Posterior vena cava (tissue), 2 donors: Measurements from ENCODE around the gene NR6A1. TPM values are rescaled to one million over a fixed set of nuclear protein-coding genes. Genes with fewer than 3 reads are reported as not detected.
A peak's percentile ranks its signal among the peaks of the same experiment; 100 is the strongest.

Experiments
- DNase-seq: peaks from one replicate; pipeline ENCODE4 v3.0.0-alpha.2; 2020; ENCODE audit warnings: low spot score
- intact Hi-C, 2 donors: fragments of 100-400 bp; cut with DNase I; formaldehyde crosslinking; loops; one replicate each; pipeline versions ENCODE4 v1.14.1 to v1.14.2; 2022 to 2023
- total RNA-seq, 2 donors: library from RNA; stranded (reverse); fragmentation: NEBNext Ultra II Directional; extraction: Animal tissue kit (Norgen Biotek cat#: 25700); gene quantifications; one replicate each; pipeline ENCODE4 v1.2.1, GENCODE V29; 2021
- donor health status: DM: yes; HTN: yes; CAD: no.
- donor health status: DM: yes; HTN: yes; CAD: no.

The NR6A1 gene
- total RNA-seq, 2 donors from 2014 or later, result 0.23 to 0.76 TPM

DNA sequence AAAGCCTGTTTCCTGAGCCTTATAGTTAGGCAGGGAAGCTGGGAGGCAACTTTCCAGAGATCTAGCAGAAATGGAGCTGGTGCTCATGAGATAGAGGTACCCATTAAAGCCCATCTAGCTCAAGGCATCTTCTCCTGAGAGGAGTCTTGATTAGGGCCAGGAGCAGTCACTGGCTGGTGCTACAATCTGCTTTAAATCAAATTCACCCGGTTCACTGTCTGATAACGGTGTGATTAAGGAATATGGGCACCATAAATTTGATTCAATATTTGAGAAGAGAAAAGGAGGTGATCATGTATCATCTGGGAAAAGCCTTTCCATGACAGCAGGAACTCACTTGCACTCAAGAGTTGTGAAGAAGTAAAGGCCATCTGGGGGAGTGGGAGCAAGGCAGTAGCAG lies 240.0 kb downstream of the NR6A1 start:
- intact Hi-C loops, result loop anchor here in 1 of 2 donors (10.0 kb wide), 1 partner anchor 406 kb away; no protein-coding TSS in a partner anchor
- no peak for DNase-seq

DNA sequence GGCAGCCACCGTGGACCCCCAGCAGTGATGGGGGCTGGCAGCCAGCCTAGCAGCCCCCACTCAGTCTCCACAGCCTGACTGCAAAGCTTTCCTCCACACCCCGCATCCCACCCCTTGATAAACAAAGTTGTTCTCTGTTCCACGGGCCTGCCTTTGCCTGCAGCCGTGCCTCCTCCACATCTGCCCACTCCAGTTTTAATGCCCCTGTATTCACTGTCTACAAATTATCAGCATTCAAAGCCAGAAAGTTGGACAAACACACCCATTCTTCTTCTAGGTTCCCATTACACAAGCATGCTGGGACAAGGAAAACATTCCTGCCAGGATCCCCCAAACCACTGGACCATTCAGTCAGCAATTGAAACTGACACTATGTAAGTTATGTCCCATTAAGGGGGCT lies 240.9 kb downstream of the NR6A1 start:
- no peak for DNase-seq
- intact Hi-C loops, result loop anchor here in 1 of 2 donors (10.0 kb wide), 1 partner anchor 405 kb away; no protein-coding TSS in a partner anchor

DNA sequence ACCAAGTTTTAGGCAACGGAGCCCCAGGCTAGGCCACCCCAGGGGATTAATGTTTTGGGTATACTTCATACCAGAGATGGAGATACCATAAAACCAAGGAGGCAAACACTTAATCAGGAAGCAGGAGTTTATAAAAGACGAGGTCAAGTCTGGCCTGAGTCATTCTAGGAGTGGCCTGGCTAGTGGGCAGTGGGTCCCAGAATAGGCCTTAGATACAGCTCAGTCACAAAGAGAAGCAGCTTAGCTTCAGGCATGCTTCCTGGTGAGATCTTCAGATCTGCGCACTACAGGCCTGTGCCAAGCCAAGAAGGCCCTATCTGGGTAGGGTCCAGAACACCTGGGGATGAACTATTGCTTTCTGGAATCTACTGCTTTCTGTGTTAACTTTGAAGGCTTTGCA lies 243.3 kb downstream of the NR6A1 start:
- intact Hi-C loops, result loop anchor here in 1 of 2 donors (5.0 kb wide), 2 partner anchors 105 to 200 kb away; no protein-coding TSS in a partner anchor
- DNase-seq, result no peak

DNA sequence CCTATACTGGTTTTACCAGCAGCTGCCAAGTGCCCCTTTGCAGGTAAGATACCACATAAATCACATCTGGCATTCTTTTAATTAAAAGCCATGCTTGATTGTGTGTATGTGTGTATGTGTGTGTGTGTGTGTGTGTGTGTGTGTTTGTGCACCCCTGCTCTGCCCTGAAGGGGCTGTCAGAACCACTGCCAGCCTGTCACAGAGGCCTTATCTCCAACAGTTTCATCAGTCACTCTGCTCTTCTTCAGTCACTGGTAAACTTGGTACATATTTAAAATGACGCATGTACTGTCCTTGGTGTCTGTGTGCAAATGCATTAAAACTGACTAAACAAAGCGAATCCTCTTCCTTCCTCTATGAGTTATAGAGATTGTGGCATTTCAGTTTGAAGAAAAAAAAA lies 244.9 kb downstream of the NR6A1 start:
- intact Hi-C loops, result loop anchor here in 1 of 2 donors (5.0 kb wide), 2 partner anchors 104 to 201 kb away; no protein-coding TSS in a partner anchor
- DNase-seq, result no peak

DNA sequence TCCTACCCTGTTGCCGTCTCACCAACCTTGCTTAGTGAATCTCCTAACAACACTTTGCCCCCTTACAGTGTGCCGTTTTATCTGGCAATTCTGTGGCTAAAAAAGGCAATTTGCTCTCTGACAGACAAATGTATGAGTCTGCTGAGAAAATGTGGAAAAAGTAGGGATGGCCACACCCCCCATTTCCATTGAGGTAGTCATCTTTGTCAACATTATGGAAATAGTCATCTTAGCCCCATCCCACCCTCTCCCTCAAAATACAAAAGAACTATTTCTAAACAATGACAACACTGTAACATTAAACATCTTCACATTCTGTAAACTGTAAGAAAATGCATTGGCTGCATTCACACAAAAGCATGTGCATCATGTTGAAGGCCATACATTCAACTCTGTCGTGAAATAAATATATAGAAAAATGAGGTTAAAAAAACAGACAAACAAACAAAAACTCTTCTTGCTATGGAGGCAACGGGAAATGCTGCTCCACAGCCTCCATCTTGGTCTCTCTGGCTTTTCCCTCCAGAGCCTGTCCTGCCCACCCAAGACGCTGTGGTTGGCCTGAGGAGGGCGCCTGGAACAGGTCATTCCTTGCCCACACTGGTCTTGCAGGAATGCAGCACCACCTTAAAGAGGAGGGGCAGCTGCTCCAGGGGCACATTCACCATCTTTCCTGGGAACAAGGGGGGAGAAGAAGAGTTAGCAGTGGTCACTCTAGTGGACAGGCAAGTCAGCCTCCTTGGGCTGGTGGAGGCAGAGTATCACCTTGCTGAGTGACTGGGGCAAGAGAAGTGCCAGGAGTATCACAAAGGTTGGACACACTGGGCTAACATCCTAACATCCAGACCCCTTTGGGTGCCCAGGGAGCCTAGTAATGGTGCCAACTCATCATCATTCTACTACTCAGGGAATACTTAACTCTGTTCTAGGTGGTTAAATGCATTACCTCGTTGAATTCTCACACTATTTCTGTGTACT lies 248.7 kb downstream of the NR6A1 start:
- intact Hi-C loops, result no loop called here
- peak; percentile 24 for DNase-seq

DNA sequence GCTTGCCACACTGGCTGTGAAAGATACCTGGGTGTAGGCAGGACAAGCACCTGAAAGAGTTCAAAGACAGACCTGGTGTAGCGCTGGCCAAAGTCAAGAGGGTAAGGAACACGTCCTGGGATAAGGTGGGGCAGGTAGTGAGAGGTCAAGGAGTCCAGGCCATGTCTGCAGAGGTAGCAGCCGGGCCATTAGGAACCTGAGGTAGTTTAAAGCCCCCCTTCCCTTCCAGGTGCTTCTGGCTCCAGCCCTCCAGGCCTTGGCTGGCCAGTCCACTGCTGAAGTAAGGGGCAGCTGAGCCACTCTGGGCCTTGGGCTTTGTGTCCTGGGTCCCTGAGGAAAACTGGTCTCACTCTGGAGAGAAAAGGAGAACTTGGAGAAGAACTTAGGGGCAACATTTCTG lies 250.0 kb downstream of the NR6A1 start:
- intact Hi-C loops, result no loop called here
- DNase-seq, result peak; percentile 47

DNA sequence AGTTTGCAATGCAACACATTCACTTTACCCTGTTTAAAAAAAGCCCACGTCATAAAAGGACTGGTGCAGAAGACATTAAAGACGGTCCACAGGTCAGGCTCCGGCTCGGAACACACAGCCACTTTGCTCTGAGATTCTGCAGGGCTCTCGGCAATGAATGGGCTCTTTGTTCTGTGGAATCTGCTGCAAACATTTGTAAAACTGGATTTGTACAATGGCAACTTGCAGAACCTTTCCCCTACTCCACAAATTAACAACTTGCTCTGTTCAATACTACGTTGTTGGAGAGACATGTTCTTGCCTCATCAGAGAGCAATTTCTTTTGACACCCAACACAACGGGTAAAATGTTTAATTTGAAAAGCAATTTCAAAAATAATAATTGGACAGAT lies 250.9 kb downstream of the NR6A1 start:
- DNase-seq, result no peak
- intact Hi-C loops, result no loop called here

DNA sequence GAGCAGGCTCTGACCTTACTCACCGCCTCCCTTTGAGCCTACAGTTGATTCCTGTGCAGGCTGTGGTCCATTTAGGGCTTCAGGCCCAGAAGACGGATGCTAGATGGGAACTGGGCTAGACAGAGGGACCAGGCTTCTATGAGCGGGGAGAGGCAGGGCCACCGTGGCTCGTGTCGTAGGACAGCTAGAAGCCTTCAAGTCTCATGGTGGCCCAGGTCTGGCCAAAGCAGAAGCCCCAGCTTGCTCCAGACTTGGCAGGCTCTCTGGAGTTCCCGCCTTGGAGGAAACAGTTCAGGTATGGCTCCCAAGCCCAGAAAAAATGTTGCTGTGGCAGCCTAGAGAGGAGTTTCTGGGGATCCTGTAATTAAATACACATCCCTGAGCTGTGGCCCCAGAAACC lies 253.0 kb downstream of the NR6A1 start:
- DNase-seq, result peak; percentile 47
- intact Hi-C loops, result no loop called here

DNA sequence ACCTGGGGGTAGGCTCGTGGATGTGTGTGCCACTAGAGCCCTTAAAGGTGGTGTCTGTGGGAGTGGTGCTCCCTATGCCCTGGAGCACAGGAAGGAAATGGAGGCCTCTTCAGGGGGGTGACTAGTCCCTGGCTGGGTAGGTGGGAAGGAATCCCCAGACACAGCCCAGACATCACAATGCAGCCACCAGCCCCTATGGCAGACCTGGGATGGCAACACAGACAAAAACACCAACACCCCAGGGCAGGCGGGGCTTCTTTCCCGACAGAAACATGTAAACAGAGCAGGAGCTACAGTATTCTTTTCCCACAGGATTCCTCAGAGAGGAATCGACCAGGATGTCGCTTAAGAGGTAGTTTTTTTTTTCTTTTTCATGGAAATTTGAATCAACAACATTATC lies 253.5 kb downstream of the NR6A1 start:
- intact Hi-C loops, result no loop called here
- peak; percentile 43 for DNase-seq

DNA sequence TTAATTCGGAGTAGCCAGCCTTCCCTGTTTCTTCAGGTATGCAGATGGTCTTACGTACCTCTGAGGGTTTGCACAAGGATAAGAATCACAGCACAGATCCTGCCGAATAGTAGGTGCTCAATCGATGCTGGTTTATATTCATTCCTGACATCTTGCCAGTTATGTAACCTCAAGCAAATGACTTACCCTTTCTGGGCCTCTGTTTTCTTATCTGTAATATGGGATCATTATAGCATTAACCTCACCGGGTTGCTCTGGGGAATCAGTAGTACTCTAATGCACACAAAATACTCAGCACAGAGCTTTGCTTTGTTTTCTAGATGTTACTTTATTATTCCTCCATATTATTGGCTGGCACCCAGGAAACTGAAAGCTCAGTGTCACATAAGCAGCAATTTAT lies 256.2 kb downstream of the NR6A1 start:
- intact Hi-C loops, result no loop called here
- DNase-seq, result no peak

DNA sequence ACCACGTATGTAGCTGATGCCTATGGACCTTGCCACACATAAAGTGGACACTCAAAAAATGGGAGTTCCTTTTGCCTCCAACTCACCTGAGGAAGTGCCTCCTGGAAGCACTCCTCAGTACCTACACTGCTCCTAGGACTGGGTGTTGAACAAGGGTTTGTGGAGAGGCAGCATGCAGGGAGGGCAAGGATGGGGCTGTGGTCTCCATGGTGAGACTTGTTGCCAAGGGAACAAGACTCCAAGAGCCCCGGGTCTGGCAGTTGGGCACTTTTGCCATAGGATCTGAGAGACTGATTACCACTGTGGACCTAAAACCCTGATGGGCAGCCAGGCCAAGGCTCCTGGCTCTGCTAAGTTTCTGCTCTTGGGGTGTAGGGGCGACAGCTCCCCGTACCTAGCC lies 257.0 kb downstream of the NR6A1 start:
- intact Hi-C loops, result no loop called here
- peak; percentile 49 for DNase-seq

DNA sequence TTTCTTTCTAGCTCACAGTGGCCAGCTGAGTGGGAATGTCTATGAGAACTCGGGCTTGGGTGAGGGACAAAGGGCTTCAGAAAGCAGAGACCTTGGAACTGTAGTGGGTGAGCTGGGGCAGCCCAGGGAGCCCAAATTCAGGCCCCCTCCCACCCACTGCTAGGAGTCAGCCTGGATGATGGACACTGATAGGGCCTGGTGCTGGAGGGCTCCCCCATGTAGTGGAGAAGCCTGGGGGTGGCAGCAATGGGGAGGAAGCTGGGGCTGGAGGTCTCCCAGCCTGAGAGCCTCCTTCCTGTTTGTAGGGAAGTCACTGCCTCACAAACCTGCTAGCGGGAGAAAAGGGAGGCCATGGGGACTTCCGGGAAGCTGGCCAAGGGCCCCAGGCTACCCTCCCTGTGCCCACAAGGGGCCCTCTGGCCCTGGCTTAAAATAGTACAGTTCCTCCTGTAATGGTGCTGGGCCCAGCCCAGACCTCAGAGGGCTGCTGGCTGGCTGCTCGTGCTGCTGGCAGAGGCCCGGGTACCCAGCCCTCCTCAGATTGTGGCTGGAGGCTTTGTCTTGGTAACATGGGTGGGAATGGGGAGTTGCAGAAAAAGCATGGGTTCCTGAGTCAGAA lies 257.6 kb downstream of the NR6A1 start:
- intact Hi-C loops, result no loop called here
- DNase-seq, result peak; percentile 43

DNA sequence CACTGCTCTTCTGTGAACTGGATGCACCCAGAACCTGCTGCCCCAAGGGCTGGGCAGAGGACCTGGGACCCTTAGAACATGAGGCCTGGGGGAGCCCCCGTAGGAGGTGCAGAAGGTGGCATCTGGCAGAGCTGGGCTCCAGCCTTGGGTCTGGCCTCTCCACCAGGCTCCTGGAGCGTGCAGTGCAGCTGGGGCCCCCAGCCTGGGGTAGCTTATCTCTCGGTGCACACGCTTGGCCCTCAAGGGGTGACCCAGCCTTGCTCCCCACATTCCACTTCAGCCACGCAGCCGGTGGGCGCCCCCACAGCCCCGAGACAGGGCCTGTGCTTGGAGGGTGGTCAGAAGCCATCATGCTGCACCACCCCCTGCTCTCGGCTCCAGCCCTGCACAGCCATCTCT lies 258.3 kb downstream of the NR6A1 start:
- peak; percentile 72 for DNase-seq

DNA sequence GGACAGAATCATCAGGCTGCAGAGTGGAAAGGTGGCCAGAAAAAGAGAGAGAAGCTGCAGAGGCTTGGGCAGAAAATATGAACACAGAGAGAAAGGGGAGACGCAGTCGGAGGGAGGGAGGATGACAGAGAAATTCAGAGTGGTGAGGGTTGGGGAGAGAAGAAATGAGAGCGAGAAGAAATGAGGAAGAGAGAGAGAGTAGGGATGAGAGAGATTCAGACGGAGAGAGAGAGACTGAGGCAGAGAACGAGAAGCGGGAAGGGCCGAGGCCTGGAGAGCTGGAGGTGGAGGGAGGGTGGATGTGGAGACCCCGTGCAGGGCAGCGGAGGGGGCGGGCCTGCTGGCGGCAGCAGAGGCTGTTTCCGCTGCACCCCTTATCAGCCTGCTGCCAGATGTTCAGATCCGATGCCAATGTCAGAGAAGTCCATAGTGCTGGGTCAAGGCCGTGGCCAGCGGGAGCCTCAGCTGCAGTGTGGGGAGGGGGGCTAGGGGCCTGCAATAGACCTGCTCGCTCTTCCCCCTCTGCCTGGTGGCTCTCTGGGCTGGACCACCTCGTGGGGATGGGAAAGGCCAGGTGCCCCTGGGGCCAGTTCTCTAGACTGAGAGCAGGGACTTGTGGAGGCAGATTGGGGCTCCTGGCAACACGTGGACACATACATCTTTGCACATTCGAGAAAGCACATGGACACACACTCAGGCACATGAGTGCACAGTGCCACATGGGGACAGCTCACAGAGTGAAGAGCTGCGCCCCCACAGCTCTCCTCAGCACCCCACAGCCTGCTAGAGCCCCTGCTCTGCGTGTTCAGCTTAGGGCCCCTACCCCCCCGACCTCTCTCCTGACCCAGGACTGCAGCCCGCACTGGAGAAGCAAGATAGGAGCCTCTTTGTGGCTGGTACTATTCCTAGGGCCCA lies 259.0 kb downstream of the NR6A1 start:
- intact Hi-C loops, result no loop called here
- DNase-seq, result peak; percentile 65

More for the DNA sequence above, 258.3 kb downstream of the NR6A1 start:
- intact Hi-C loops, result no loop called here

DNA sequence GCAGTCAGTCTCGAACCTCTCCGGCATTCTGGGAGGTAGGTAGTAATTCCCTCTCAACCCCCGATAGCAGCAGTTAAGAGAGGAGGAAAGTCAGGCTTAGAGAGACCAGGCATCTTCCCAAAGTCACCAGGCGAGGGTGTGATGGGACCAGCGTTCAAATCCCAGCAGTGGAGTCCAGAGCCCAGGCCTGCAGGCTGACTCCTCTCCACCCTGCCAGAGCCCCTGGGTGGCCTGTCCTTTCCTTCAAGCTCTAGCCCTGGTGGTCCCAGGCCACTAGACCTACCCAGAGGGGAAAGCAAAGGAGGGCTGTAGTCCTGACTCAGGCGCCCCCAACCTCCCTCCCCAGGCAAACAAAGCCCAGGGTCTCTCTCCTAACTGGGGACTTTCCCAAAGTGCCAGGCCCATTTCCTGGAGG lies 259.7 kb downstream of the NR6A1 start:
- DNase-seq, result peak; percentile 64

DNA sequence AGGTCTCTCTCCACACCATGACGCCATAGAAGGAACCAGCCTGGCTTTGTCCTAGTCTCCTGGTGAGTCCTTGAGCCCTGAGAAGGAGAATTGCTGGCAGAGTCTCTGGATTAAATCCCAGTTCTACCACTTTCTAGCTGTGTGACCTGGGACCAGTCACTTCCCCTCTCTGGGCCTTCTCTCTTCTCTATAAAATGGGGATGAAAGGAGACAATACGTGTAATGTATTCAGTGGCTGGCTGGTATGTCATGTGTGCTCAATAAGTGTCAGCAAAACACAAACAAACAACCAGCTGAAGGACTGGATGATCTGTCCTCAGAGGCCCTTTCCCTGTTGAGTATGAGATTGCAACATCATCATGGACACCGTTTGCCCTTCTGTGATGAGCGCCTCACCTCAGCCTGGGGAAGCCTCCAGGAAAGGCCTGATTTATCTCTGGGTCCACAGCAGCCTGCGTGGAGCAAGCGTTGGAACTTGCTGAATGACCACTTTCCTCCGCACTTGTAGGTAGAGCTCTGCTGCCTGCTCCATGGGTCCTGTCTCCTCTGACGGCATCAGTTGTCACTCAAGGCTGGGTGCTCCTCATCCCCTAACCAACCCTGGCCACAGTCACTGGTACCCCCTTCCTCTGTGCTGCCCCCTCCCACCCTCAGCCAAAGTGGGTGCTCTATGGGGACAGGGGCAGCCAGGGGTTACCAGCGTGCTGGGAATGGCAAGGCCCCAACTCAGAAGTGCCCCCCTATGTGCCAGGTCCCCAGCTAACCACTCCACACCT lies 260.3 kb downstream of the NR6A1 start:
- intact Hi-C loops, result no loop called here
- DNase-seq, result peak; percentile 50

More for the DNA sequence above, 259.7 kb downstream of the NR6A1 start:
- intact Hi-C loops, result no loop called here

DNA sequence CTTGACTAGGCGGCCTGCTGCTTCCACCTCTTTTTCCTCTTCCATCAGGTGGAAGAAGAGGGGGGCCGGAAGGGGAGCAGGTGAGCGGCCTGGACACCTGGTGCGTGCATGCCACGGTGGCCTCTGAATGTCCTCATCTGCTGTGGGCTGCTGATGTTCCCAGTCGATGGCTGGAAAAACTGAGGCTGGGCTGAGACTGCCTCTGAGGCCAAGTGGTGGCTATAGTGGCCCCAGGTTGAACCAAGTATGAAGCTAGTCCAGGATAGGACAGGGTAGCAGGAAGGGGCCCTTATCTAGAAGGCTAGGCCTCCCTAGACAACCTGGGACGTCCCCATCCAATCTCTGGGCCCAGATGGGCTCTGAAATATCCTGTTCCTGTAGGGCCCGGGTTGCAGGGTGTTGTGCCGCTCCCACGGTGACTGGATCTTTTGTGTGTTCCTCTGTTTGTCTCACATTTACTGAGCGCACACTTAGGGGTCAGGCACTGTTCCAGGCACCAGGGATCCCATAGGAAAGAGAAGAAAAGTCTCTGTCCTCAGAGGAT lies 263.2 kb downstream of the NR6A1 start:
- intact Hi-C loops, result no loop called here
- DNase-seq, result no peak
